Sigmoid colon (tissue), 7 donors: ENCODE data around the gene MRM2. TPM values are rescaled to one million over a fixed set of nuclear protein-coding genes. Genes with fewer than 3 reads are reported as not detected.

ENCODE experiments used
- DNase-seq: peaks from one replicate; pipeline ENCODE4 v3.0.0-alpha.2; 2019
- H3K27ac ChIP-seq, 4 donors: fragments of 200-600 bp; sonication (generic); one replicate each; pipeline ENCODE4 v1.5.1; 2016 to 2019; ENCODE audit warnings: mild to moderate bottlenecking in 1 of 4
- H3K27me3 ChIP-seq, 3 donors: fragments of 200-600 bp; sonication (generic); one replicate each; pipeline ENCODE4 v1.5.1; 2019; ENCODE audit warnings: mild to moderate bottlenecking in 1 of 3
- H3K36me3 ChIP-seq, 4 donors: fragments of 200-600 bp; sonication (generic); one replicate each; pipeline ENCODE4 v1.5.1; 2016 to 2019
- H3K4me1 ChIP-seq, 4 donors: fragments of 200-600 bp; sonication (generic); one replicate each; pipeline ENCODE4 v1.5.1; 2017 to 2019
- H3K4me3 ChIP-seq, 4 donors: fragments of 200-600 bp; sonication (generic); one replicate each; pipeline ENCODE4 v1.5.1; 2017 to 2019; ENCODE audit warnings: mild to moderate bottlenecking in 2 of 4, moderate library complexity in 1 of 4
- H3K9me3 ChIP-seq, 4 donors: fragments of 200-600 bp in 3 of 4; sonication (generic) in 3 of 4; one replicate each; pipeline versions ENCODE4 v1.5.1 to v1.6.1; 2013 to 2019
- EP300 ChIP-seq, 4 donors: sonication (generic); formaldehyde crosslinking; IDR thresholded peaks; one replicate each; pipeline ENCODE4 v1.6.1; 2017; ENCODE audit warnings: antibody characterized with exemption in 4 of 4
- POLR2A ChIP-seq, 2 donors: fragments of 450-650 bp; IDR thresholded peaks; one replicate each; pipeline ENCODE4 v1.6.1; 2016; ENCODE audit warnings: antibody characterized with exemption in 2 of 2, mild to moderate bottlenecking in 2 of 2, moderate library complexity in 2 of 2
- POLR2AphosphoS5 ChIP-seq, 4 donors: sonication (generic); formaldehyde crosslinking; IDR thresholded peaks; one replicate each; pipeline ENCODE4 v1.6.1; 2017; ENCODE audit warnings: antibody characterized with exemption in 4 of 4
- WGBS, 2 donors: extraction: QIAGEN DNeasy Blood & Tissue Kit; methylation state at CpG; one replicate each; pipeline ENCODE4 v1.1.7; 2013; 5-methylcytosine and 5-hydroxymethylcytosine counted together
- intact Hi-C: fragments of 100-400 bp; cut with DNase I; formaldehyde crosslinking; loops from one replicate; pipeline ENCODE4 v1.15.1; 2023
- polyA plus RNA-seq, 3 donors: library from polyadenylated mRNA; stranded (reverse); fragments of 200-250 nt; gene quantifications; one replicate each; pipeline ENCODE4 v1.2.3, GENCODE V29; 2013
- total RNA-seq, 4 donors: library from RNA; depleted of rRNA; stranded (reverse); fragments of >200 nt; gene quantifications; one replicate each; pipeline ENCODE4 v1.1.0, GENCODE V29; 2016
- TF ChIP-seq, protein P1 (sequence below), 4 experiments: fragments of 450-650 bp in 3 of 4; fragments of 200-600 bp in 1 of 4; IDR thresholded peaks; one replicate each; pipeline ENCODE4 v1.5.1; 2016 to 2019; ENCODE audit warnings: antibody characterized with exemption in 4 of 4, mild to moderate bottlenecking in 3 of 4, moderate library complexity in 2 of 4
- donor health status: healthy with polysubstance abuse.
- donor health status: Bipolar disorder and iron deficiency.
- donor health status: healthy.

The MRM2 gene
- total and polyA plus RNA-seq, 7 donors = 12.6 to 25.0 (median 18.5) TPM

DNA sequence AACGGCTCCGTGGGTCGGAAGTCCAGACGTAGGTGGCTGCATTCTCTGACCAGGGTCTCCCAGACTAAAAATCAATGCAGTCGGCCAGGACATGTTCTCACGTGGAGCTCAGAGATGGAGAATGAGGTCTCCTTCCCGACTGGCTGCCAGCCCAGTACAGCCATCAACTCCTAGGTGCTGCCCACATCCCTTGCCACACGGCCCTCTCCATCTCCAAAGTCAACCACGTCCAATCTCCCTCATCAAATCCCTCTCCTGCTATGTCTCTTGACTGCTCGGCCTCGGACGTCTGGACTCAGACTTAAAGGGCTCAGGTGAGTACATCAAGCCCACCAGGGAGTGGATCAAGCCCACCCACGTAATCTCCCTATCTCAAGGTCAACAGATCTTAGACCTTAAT, 16.2 kb downstream of the MRM2 start:
- H3K36me3 ChIP-seq = peaks cover 0 to 85% (median 34%) of the 10 kb centered on the region in 4 donors
- H3K4me3 ChIP-seq = no peak overlapping the region
- intact Hi-C loops = no loop called here
- H3K9me3 ChIP-seq = no peaks in the 10 kb centered on the region
- no peak for DNase-seq
- TF ChIP-seq POLR2AphosphoS5 (IDR thresholded peaks at IDR 0.05) (no peak), POLR2A (IDR thresholded peaks at IDR 0.05) (no peak), EP300 (IDR thresholded peaks at IDR 0.05) (no peak)
- TF ChIP-seq, protein P1, sequence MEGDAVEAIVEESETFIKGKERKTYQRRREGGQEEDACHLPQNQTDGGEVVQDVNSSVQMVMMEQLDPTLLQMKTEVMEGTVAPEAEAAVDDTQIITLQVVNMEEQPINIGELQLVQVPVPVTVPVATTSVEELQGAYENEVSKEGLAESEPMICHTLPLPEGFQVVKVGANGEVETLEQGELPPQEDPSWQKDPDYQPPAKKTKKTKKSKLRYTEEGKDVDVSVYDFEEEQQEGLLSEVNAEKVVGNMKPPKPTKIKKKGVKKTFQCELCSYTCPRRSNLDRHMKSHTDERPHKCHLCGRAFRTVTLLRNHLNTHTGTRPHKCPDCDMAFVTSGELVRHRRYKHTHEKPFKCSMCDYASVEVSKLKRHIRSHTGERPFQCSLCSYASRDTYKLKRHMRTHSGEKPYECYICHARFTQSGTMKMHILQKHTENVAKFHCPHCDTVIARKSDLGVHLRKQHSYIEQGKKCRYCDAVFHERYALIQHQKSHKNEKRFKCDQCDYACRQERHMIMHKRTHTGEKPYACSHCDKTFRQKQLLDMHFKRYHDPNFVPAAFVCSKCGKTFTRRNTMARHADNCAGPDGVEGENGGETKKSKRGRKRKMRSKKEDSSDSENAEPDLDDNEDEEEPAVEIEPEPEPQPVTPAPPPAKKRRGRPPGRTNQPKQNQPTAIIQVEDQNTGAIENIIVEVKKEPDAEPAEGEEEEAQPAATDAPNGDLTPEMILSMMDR (IDR thresholded peaks at IDR 0.05) = no peak
- no peak overlapping the region for H3K27ac ChIP-seq
- WGBS, 2 donors = 96 to 97% methylated on average over 13 of the region's 13 CpGs
- peaks cover 0 to 8% (median 6%) of the 10 kb centered on the region in 4 donors for H3K4me1 ChIP-seq
- H3K27me3 ChIP-seq = no peaks in the 10 kb centered on the region

DNA sequence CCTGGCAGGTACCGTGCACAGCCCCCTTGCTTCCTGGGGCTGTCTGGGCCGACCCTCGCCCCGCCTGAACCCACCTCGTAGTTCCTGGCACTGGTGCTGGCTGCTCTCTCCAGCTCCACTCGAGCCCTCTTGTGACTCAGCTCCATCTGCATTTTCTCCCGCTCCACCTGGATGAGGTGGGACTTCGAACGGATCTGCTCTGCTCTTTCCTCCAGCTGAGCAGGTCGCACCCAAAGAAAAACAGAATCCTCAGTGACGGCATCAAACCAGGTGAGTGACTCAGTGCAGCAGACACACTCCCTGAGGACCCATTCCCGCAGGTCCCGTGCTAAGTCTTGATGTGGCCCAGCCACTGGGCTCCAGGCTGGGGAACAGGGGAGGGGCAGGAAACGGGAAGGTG, 16.7 kb downstream of the MRM2 start:
- no peak overlapping the region for H3K27ac ChIP-seq
- no peak for DNase-seq
- no peaks in the 10 kb centered on the region for H3K27me3 ChIP-seq
- intact Hi-C loops = no loop called here
- TF ChIP-seq POLR2AphosphoS5 (IDR thresholded peaks at IDR 0.05) (no peak), POLR2A (IDR thresholded peaks at IDR 0.05) (no peak), EP300 (IDR thresholded peaks at IDR 0.05) (no peak)
- TF ChIP-seq, protein P1 (IDR thresholded peaks at IDR 0.05) = no peak
- H3K9me3 ChIP-seq = no peaks in the 10 kb centered on the region
- 92 to 96% methylated on average over 14 of the region's 14 CpGs for WGBS, 2 donors
- H3K4me3 ChIP-seq = no peak overlapping the region
- H3K36me3 ChIP-seq = peaks cover 0 to 89% (median 37%) of the 10 kb centered on the region in 4 donors
- H3K4me1 ChIP-seq = peaks cover 0 to 3% (median under 1%) of the 10 kb centered on the region in 4 donors

DNA sequence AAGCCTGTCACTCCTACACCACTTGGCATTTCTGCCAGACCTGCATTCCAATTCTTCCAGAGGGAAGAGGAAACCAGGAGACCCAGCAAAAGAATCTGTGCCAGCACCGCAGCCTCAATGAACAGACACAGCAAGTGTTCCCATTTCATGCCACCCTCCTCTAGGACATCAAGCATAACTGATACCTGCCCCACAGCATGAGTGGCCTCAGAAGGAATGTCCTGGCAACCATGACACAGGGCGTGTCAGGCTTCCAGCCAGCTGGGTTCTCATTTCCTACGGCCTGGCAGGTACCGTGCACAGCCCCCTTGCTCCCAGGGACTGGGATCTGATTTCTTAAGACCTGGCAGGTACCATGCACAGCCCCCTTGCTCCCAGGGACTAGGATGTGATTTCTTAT, 17.1 kb downstream of the MRM2 start:
- Histone ChIP-seq H3K4me1 (no peaks in the 10 kb centered on the region), H3K4me3 (no peak overlapping the region), H3K9me3 (no peaks in the 10 kb centered on the region), H3K36me3 (peaks cover 0 to 88% (median 37%) of the 10 kb centered on the region in 4 donors), H3K27ac (no peak overlapping the region), H3K27me3 (no peaks in the 10 kb centered on the region)
- TF ChIP-seq EP300 (IDR thresholded peaks at IDR 0.05) (no peak), POLR2A (IDR thresholded peaks at IDR 0.05) (no peak), POLR2AphosphoS5 (IDR thresholded peaks at IDR 0.05) (no peak)
- TF ChIP-seq, protein P1 (IDR thresholded peaks at IDR 0.05) = no peak
- DNase-seq = no peak
- 79 to 80% methylated on average over 4 of the region's 4 CpGs for WGBS, 2 donors
- intact Hi-C loops = no loop called here

DNA sequence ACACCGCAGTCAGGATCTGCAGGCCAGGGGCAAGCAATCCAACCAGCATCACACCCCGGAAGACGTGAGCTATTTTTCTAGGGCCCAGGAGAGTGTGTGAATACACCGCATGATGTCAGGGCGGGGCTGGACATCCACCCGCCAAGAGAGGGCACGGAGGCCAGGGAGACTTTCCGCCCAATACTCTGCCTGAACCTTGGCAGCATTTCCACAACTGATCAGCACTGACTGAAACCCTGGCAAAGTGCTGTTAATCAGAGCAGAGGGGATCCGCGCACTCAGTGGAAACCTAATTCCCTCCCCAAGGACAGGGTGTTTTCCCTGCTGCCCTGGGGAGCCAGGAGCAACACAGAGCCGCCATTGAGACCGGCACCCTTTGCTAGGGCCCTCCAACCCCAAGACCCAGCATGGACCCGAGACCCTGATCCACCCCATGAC, 17.5 kb downstream of the MRM2 start:
- DNase-seq = no peak
- Histone ChIP-seq H3K9me3 (no peaks in the 10 kb centered on the region), H3K36me3 (peaks cover 0 to 84% (median 37%) of the 10 kb centered on the region in 4 donors), H3K4me1 (no peaks in the 10 kb centered on the region), H3K4me3 (no peak overlapping the region), H3K27me3 (no peaks in the 10 kb centered on the region), H3K27ac (no peak overlapping the region)
- TF ChIP-seq, protein P1 (IDR thresholded peaks at IDR 0.05) = no peak
- intact Hi-C loops = no loop called here
- WGBS, 2 donors = 90 to 94% methylated on average over 13 of the region's 13 CpGs

DNA sequence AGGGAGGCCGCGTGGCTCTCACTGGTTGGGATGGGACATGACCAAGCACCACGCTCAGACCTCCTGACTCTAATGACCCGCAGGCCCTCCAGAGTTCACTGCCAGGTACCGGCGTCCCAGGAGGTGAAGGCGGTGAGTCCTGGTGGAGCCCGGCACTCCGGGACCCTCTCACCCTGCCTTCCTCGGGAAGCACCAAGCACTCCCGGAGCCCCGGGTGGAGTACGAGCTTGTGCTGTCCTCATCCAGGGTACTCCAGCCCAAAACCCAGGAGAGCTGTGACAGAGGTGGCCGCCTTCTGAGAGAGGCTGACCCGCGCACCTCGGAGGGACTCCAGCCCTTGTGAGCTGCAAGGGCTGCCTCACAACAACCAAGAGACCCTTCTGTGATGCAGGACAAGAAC, 18.7 kb downstream of the MRM2 start:
- intact Hi-C loops = no loop called here
- 94 to 97% methylated on average over 17 of the region's 17 CpGs for WGBS, 2 donors
- Histone ChIP-seq H3K9me3 (no peaks in the 10 kb centered on the region), H3K27me3 (no peaks in the 10 kb centered on the region), H3K27ac (no peak overlapping the region), H3K4me1 (no peaks in the 10 kb centered on the region), H3K36me3 (peaks cover 0 to 83% (median 36%) of the 10 kb centered on the region in 4 donors), H3K4me3 (no peak overlapping the region)
- TF ChIP-seq POLR2AphosphoS5 (IDR thresholded peaks at IDR 0.05) = no peak
- TF ChIP-seq, protein P1 (IDR thresholded peaks at IDR 0.05) = no peak
- no peak for TF ChIP-seq EP300 (IDR thresholded peaks at IDR 0.05)
- DNase-seq = no peak
